ENCODE measurements around the gene ADM5.

ADM5 gene

DNA sequence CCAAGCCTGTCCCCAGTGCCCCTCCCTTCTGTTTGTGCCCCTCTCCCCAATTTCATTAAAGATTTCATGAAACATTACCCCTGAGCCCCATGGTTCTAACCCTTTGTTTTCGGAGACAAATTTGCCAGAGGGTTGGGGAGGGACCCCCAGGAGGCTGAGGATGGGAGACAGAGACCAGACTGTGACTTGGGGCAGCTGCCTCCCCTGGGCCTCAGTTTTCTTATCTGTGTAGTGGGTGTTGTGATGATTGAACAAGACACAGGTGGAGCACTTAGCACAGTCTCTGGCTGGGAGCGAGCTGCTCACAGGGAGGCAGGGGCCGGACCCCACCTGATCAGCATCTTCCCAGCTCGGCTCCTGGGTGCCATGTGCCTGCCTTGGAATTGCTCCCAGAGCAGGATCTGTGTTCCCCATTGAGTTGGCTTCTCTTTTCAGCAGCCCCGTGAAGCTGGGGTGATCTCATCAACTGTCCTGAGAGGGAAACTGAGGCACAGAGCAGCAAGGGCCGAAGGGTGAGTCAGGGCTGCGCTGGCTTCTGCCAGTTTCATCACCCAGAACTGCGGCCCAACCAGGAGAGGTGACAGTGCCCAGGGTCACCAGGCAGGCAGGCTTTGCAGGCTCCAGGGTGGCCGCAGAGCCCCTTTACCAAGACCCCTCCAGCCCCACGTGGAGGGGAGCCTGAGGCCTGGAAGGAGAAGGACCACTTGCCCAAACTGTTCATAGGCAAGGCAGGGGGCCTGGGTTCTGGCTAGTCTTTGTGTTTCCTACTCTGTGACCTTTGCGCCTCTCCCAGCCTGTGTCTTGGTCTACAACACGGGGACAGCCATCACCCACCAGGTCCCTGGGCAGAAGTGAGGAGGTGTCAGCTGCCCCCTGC is 30.6 kb upstream of the ADM5 start:
- DNase-seq, result no peak

GRCh38 chr19:49660338-49660961 is 28.9 kb upstream of the ADM5 start:
- no peak for DNase-seq

DNA sequence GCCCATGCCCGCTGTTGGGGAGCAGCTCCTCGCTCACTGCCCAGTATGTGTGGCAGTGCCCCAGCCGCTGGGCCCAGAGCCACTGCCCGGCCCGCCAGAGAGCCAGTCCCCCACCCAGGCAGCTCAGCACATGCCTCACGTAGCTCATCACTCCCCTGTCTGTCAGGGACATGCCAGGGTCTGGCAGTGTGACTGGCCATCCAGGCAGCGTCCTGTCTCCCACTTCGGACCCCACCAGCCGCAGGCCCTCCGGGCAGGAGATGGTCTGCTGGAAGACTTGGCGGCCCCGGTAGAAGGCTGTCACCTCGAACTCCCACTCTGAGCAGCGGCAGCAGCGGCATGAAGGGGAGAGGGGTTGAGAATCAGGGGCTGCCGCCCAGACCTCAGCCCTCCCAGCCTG is 27.4 kb upstream of the ADM5 start:
- DNase-seq, result no peak

GRCh38 chr19:49663224-49663623 is 26.2 kb upstream of the ADM5 start:
- DNase-seq, result no peak

GRCh38 chr19:49664171-49665035 is 25.0 kb upstream of the ADM5 start:
- DNase-seq, result peak; percentile 71

GRCh38 chr19:49665036-49665350 is 24.4 kb upstream of the ADM5 start:
- no peak for DNase-seq

- peak; percentile 36 for DNase-seq
Measured at GRCh38 chr19:49665351-49666119, 23.9 kb upstream of the ADM5 start, which contains the start of the genes BCL2L12 and IRF3. Gene BCL2L12 (plus strand): TSS chr19:49665933. CDS start chr19:49666693, 760 bp downstream. Gene IRF3 (minus strand): TSS chr19:49665857. CDS start chr19:49664838, 1,019 bp downstream.

DNA sequence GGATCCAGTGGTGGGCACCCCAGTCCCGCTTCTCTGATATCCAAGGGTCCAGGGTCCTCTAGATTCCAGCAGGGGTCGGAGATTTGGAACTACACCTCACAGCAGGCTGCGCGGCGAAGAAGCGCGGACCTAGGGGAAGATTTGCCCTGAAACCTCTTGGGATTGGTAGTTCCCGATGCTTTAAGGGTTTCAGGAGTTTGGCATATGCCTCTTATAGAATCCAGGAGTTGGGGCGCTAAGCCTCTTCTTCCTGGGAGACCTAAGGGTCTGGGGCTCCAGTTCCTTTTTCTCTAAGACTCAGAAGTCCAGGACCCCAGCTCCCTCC is 23.3 kb upstream of the ADM5 start:
- no peak for DNase-seq

GRCh38 chr19:49667473-49667872 is 21.9 kb upstream of the ADM5 start:
- no peak for DNase-seq

DNA sequence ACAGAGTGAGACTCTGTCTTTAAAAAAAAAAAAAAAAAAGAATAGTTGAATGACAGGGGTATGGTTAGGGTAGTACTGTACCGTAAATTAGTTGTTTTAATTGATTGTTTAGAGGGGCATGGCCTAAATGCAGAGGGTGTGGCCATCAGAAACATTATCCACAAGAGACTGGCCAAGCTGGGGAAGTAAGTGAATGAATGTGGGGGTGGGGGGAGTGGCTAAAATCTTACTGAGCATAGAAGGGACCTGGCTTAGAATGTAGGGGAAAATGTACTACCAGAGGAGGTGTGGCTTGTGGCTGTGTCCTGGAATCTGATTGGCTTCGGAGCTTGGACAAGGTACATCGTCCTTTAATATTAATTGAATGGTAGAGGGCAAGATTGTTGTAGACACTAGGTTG is 19.9 kb upstream of the ADM5 start:
- DNase-seq, result no peak

DNA sequence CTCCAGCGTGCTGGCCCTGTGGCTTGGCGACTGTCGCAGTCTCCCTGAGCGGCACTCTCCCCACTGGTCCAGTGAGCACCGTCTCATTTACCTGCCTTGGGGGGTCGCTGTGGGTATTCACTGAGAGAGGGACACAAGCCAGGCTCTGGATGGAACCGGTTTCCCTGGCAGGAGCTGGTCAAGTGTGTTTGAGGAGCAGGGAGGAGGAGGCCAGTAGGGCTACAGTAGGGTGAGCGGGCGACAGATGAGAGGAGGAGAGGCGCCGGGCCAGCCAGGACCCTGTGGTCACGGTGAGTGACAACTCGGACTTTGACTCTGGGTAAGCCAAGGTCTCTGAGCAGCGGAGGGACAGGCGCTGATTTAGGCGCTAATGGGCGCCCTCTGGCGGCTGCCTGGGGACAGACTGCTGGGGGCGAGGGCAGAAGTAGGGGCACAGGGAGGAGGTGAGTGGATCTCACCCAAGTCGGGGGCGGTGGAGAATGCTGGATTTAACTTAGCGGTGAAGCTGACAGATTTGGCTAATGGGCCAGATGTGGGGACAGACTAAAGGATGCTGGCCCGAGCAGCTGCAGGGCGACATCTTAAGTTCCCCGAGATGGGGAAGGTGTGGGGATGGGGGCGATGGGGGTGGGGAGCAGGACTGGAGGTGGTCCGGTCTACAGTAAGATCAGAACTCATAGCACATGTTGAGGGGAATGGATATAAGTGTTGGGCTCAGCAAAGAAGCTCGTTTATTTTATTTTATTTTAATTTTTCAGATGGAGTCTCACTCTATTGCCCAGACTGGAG is 17.1 kb upstream of the ADM5 start:
- DNase-seq, result no peak

DNA sequence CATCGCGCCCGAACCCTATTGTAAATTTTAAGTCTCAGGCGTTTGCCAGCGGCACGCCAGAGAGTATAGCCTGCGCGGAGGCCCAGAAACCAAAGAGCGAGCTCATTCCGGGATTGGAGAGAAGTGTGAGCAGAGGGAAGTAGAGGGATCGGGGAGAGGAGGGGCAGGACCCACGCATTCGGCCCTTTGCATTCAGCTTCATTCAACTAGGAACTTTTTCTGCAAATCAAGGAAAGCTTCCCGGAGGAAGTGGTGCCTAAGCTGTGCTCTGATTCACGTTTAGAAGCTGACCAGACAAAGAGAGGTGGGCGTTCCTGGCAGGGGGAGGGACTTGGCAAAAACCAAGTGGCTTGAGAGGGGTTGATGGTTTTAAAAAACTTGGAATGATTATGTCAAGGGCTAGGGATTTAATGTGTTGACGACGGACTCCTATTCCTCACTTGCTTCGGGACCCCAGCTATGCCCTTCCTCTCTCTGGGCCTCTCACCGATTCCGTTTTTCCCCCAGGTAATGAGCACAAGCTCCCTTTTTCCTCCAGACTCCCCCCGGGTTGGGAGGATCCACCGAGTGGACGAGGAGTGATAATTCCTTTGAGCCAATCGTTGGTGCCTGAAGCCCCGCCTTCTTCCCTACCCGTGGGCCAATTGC is 13.1 kb upstream of the ADM5 start:
- DNase-seq, result peak; percentile 75

GRCh38 chr19:49676784-49677230 is 12.6 kb upstream of the ADM5 start:
- DNase-seq, result peak; percentile 98

DNA sequence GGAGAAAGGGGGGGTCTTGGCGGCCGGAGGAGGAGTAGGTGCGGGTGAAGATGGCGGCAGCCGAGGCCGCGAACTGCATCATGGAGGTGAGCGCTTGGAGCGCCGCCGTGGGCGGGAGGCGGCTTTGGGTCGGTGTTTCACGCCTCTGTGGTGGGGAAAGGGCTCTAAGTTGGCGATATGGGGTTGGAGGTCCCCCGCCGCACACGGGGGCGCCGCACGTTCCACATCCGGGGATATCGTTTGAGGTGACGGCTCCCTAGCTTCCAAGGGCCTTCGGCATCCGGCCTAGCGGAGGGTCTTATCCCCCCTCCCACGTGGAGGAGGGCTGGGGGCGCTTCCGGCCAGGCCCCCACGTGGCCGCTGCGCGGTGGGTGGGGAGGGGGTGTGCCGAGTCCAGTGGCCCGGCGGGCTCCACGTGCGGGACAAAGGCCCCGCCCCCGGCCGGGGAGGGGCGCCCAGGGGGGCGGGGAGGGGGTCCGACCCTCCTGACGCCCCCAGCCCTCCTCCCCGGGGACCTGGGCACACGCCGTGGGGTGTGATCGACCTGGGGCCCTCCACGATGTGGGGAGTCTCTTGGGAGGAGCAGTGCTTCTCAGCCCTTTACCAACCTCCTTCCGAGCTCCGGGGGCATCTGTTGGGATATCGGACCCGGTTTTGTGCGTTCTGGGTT is 12.0 kb upstream of the ADM5 start, which contains the start of gene PRMT1:
Gene PRMT1, plus strand, starts transcription at position 41 of the 670 bp plus-strand sequence. Its CDS starts 10 bp downstream, at position 51.
- DNase-seq, result no peak

GRCh38 chr19:49677901-49678674 is 11.3 kb upstream of the ADM5 start:
- DNase-seq, result no peak

DNA sequence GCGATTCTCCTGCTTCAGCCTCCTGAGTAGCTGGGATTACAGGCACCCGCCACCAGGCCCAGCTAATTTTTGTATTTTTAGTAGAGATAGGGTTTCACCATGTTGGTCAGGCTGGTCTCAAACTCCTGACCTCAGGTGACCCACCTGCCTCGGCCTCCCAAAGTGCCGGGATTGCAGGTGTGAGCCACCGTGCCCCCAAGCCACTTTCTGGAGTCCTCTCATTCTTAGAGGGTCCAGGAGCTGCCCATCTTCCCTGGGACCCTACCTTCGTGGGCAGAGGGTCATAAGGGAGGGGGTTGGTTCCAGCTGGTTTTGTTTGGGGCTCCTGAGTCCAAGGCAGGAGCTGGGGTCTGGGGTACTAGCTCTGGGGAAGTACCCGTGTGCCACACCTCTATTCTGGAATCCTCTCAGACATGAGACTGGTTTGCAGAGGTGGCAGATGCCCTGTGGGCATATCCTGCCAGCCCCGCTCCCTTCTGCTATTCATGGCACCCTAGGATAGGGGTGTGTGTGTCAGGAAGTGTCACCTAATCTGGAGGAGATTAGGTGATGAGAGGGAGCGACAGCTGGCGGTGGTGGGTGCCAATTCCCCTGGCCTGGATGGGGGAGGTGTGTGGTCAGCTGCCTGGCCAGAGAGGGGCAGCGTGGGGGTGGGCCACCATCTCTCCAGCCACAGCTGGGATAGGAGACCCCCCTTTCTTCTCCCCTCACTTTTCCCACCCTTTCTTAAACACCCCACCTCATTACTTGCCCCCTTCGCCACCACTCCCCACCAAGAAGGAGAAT is 10.2 kb upstream of the ADM5 start:
- DNase-seq, result no peak

GRCh38 chr19:49679771-49680413 is 9.5 kb upstream of the ADM5 start:
- no peak for DNase-seq
